C4-2B (cell line): ENCODE data around the gene DYRK2.

Experiments
- CTCF ChIP-seq: fragments of 450-650 bp; conservative IDR thresholded peaks from 2 replicates; pipeline ENCODE4 v1.5.1; 2017; ENCODE audit warnings: mild to moderate bottlenecking
- ZFX ChIP-seq: fragments of 450-650 bp; IDR thresholded peaks from 2 replicates; pipeline ENCODE4 v1.6.1; 2017

GRCh38 chr12:67674417-67674816 is 25.9 kb downstream of the DYRK2 start:
- no peak for TF ChIP-seq CTCF
- TF ChIP-seq ZFX: no peak
